ENCODE results near the gene ITGA7.

Gene ITGA7

DNA sequence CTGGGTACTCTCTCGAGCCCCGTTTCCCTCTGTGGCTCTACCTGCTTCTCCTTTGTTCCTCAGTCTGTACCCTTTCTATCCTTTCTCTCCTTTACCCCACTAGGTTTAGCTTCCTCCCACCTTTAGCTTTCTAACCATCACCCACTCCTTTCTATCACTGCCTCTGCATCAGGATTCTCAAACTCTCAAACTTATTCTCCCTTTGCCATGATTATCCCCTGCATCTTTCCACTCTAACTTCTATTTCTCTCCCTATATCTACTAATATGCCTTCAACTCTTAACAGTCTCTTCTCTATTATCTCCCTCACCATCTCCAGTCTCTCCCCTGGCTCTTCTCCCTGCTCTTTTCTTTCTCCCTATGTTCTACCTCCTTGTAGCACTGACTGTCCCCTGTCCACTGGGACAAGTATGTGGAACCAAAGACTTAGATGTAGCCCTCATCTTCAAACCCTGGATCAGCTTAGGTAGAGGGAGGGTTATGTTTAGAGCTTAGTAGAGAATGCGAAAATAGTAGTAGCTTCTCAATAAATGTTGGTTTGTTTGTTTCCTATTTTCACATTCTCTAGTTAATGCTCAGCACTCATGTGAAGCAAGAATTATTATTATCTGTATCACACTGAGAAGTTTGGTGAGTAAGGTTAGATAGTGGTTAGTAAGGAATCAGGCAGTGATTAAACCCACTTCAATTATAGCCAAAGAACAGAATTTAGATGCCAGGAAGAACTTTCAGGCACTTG lies 38.6 kb upstream of the ITGA7 start:
- ChIA-PET CTCF (interaction anchor here (1.0 to 8.5 kb wide), 7 partner anchors 9 to 284 kb away, joined by 3 to 60 read pairs (median 10); no protein-coding TSS in a partner anchor), POLR2A (interaction anchor here (0.7 to 1.4 kb wide), 4 partner anchors 10 to 85 kb away, joined by 3 to 4 read pairs (median 3); partner anchors contain the start of genes CD63 and DNAJC14)
- no peak for DNase-seq (ENCODE audit: low read depth, low spot score)
- TF ChIP-seq, protein P1, sequence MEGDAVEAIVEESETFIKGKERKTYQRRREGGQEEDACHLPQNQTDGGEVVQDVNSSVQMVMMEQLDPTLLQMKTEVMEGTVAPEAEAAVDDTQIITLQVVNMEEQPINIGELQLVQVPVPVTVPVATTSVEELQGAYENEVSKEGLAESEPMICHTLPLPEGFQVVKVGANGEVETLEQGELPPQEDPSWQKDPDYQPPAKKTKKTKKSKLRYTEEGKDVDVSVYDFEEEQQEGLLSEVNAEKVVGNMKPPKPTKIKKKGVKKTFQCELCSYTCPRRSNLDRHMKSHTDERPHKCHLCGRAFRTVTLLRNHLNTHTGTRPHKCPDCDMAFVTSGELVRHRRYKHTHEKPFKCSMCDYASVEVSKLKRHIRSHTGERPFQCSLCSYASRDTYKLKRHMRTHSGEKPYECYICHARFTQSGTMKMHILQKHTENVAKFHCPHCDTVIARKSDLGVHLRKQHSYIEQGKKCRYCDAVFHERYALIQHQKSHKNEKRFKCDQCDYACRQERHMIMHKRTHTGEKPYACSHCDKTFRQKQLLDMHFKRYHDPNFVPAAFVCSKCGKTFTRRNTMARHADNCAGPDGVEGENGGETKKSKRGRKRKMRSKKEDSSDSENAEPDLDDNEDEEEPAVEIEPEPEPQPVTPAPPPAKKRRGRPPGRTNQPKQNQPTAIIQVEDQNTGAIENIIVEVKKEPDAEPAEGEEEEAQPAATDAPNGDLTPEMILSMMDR (IDR thresholded peaks at IDR 0.05; ENCODE audit: insufficient read depth, low read length, missing control alignments) = no peak
- no peak overlapping the region for H3K4me3 ChIP-seq (ENCODE audit: low read depth, low read length)

DNA sequence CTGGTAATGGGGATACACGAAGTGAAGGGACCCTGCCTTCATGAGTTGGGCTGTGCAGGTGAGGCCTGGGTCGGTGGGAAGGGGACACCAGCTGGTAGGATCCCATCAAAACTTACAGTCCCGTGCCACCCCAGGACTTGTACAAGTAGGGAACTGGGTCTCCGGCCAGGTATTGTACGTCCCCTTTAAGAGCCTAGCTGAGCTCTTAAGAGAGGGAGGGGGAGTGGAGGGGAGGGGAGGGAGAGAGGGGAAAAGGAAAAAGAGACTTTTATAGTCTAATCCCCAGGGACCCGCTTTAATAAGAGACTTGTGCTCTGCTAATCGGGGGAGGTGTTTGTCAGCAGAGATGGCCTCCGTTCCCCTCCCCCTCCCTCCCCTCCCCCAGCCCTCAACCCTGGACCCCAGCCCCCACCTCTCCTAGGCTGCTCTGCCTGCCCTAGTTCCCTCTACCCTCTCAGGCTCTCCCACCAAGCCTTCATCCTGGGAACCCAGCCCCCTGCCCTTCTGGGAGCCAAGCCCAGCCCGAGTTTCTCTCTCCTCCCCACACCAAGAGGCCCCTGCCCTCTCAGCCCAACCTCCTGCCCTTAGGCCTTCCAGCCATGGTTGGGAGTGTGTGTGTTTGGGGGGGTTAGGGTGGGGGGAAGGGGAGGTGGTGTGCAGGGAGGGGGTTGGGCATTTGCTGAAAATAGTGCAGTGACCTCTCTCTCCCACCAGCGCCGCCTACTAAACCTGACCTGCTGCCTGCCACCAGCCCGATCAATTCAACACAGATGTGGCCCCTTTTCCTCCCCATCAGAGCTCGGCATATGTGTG lies 37.9 kb upstream of the ITGA7 start:
- DNase-seq (ENCODE audit: low read depth, low spot score) = no peak
- H3K4me3 ChIP-seq (ENCODE audit: low read depth, low read length) = peak overlapping the region; percentile 43
- CTCF ChIA-PET = interaction anchor here (0.8 to 8.5 kb wide), 11 partner anchors 8 to 284 kb away, joined by 3 to 60 read pairs (median 5); partner anchors contain the start of gene MMP19
- POLR2A ChIA-PET = interaction anchor here (0.5 to 3.2 kb wide), 6 partner anchors 8 to 85 kb away, joined by 3 to 15 read pairs (median 4); partner anchors contain the start of genes CD63 and DNAJC14
- TF ChIP-seq, protein P1 (IDR thresholded peaks at IDR 0.05; ENCODE audit: insufficient read depth, low read length, missing control alignments) = no peak

DNA sequence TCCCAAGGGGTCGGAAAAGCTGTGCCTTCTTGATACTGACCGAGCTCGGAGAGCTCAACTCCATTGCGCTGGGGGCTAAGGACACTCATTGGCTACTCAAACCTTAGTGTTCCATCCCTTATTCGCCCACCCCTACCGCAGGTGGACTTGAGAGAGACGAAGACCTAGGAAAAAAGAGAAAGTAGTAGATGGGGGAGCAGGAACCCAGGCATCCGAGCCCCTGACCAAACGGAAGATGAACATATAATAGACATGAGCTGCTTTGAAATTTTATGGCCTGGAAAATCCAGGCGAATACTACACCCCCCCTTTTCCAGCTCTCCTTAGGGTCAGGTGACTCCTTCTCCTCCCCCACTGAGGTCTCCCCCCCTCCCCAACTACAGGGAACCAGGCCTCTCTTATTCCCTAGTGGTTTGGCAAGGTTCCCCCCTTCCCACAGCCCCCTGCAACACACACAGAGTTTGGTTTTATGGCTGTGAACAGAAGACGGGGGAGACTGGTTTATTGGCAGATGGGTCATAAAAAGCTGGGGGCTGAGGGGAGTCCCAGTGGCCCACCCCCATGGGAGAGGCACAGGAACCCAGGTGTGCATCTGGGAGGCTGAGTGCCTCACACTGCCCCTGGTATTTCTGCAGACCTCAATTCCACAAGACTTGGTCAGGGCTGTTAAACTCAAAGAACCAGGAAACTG lies 36.8 kb upstream of the ITGA7 start:
- ChIA-PET POLR2A (interaction anchor here (0.5 to 3.2 kb wide), 3 partner anchors 9 to 50 kb away, joined by 3 to 15 read pairs (median 3); partner anchors contain the start of gene CD63), CTCF (interaction anchor here (0.9 to 8.5 kb wide), 15 partner anchors 7 to 297 kb away, joined by 3 to 60 read pairs (median 5); partner anchors contain the start of genes DGKA and MMP19)
- no peak for DNase-seq (ENCODE audit: low read depth, low spot score)
- TF ChIP-seq, protein P1 (IDR thresholded peaks at IDR 0.05; ENCODE audit: insufficient read depth, low read length, missing control alignments) = no peak
- H3K4me3 ChIP-seq (ENCODE audit: low read depth, low read length) = peak overlapping the region; percentile 75

DNA sequence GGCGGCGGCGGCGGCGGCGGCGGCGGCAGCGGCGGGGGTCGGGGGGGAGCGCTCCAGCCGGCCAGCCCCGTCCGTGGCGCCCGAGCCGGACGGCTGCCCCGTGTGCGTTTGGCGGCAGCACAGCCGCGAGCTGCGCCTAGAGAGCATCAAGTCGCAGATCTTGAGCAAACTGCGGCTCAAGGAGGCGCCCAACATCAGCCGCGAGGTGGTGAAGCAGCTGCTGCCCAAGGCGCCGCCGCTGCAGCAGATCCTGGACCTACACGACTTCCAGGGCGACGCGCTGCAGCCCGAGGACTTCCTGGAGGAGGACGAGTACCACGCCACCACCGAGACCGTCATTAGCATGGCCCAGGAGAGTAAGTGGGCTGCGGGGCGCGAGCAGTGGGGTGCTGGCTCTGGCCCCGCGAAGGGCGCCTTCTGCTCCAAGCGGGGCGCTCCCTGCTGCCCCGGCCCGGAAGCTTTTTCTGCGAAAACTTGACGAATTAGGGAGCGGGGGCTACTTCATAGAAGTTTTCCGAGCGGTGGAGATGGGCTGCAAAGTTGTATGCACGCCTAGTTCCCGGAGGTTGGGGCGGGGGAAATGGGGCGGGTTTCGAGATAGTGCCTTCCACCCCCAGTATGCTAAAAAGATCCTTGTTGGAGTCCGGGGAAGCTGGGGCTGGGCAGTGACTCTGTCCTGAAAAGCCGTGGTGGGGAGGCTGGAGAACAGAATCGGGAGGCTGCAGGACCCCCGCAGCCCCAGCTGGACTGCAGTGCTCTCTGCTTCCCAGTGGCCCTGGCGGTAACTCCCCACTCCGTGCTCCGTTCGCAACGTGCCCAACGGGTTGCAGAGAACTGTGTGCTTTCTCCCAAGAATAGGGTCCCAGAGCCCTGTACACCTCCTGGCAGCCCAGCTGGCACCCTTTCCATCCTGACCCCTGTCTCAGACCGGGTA lies 36.0 kb upstream of the ITGA7 start:
- H3K4me3 ChIP-seq (ENCODE audit: low read depth, low read length) = peak overlapping the region; percentile 75
- TF ChIP-seq, protein P1 (IDR thresholded peaks at IDR 0.05; ENCODE audit: insufficient read depth, low read length, missing control alignments) = peak; percentile 30
- ChIA-PET CTCF (interaction anchor here (0.7 to 8.5 kb wide), 15 partner anchors 6 to 298 kb away, joined by 3 to 60 read pairs (median 4); partner anchors contain the start of genes DGKA, MMP19 and SARNP), POLR2A (interaction anchor here (0.6 to 3.2 kb wide), 6 partner anchors 10 to 297 kb away, joined by 3 to 15 read pairs (median 3); partner anchors contain the start of genes CD63, ORMDL2 and SARNP)
- DNase-seq (ENCODE audit: low read depth, low spot score) = no peak

Measured in AG04449 (cell line).